ENCODE measurements around the gene GFY.

GFY gene, protein sequence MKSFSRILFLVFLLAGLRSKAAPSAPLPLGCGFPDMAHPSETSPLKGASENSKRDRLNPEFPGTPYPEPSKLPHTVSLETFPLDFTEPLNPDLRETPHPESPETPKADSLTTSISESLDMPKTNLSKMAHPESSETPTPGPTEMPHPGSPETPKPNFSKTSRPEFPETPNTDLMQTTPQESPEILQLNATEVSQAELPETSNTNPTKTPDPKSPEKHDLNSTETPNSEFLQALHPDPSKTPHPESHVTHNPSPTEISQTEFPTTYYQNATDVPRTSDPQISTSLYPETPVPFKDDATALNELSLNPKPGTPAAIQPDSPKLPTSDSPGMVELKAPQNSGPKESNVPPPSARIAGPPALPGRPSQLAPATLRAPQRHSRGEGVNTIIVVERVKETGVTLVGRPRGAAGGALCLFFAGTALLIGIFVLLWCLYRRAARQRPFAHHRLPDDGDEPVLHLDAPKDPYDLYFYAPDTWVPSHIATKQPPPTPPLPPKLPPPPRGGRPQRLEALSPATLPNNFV

DNA sequence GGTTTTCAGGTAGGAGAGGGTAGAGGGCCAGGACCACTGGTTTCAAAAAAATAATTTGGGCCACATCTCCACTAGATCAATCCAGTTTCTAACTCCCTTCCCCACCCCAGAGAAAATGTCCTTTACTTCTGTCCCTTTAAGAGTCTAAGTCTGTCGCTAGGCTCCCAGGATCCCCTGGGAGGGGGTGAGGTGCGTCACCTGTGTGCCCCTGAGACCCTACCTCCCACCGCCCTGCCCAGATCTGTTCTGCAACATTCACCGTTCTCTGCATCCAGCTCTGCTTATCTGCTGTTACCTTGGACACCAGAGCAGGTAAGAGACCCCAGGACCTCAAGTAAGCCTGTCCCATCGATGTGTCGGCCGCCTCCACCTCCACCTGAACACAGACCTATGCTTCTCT, at the start of gene GFY:
GFY (plus strand) TSS at position 211 of the 400 bp plus-strand sequence. CDS start 1,043 bp downstream, outside the sequence.
- DNase-seq = no peak

DNA sequence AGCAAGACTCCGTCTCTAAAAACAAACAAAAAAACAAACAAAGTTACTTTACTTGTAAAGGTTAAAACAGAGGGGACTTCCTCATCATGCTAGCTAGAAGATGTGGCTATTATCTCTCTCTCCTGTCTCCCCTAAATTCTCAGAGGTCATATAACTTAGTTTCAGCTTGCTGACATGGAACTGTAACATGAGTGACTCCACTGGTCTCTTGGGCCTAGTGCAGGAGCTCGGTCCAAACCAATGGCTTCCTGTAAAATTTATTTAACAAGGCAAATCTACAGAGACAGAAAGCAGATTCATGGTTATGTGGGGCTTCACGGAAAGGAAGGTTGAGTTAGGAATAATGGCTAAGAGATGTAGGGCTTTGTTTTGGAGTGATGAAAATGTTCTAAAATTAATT, 46.7 kb upstream of the GFY start:
- no peak for DNase-seq

DNA sequence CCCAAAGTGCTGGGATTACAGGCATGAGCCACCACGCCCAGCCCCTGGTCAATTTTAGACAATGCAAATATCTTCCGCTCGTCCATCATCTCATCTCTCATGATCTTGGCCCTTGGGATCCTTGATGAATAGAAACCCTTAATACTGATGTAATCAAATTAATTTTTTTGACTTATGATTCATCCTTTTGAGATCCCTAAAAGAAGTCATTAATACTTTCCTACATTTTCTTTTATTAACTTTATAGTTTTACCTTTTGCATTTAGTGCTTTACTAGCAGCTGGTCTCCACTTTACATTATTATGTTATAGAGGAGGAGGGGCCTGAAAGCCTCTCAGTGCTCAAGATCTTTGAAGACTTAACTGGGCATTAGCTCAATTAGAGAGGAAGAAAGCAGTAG, 44.8 kb upstream of the GFY start:
- DNase-seq = no peak

DNA sequence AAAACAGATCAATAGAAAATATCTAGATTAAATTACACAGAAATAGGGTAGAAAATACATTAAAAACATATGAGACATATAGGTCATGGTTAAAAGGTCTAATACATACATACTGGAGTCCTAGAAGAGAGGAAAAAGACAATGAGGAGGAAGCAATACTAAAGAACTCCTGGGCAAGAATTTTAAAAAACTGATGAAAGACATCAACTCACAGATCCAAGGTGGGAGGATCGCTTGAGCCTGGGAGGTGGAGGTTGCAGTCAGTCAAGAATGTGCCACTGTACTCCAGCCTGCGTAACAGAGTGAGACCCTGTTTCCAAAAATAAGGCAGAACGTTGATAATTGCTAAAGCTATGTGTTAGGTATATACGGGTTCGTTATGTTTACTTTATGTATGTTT, 42.5 kb upstream of the GFY start:
- no peak for DNase-seq

DNA sequence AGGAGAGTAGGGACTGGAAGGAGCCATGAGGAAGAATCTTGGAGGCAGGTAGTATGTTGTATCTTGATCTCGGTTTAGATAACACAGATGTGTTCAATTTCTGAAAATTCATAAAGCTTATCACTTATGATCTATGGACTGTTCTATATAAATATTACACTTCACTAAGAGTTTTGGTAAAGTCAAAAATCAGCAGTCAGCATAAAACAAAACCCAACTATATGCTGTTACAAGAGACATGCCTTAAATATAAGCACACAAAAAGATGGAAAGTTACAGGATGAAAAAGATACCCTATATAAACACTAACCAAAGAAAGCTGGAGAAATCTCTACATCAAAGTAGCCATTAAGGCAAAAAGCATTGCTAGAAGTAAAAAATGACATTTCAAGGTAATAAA, 41.6 kb upstream of the GFY start:
- DNase-seq = no peak

DNA sequence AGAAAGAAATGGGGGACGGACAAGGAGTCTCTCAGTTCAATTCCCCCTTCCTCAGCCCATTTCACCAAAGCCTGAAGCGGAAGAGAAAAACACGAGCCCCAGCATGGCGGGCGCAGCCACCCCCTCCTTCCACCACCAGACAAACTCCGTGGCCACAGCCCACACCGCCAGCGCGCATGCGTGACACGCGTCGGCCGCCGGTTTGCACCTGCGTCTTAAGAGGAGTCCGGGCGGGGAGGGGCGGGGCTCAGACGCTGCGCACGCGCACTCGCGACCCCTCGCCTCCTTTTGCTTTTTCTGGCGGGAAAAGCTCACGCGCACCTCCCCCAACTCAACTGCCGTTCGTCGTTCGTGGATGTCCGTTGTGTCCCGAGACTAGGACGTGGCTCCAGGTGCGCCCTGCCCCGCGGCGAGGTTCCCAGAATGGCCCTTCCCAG, 37.2 kb upstream of the GFY start, which contains the start of gene KASH5:
KASH5 (plus strand) TSS at position 314 of the 437 bp plus-strand sequence. CDS start 2,635 bp downstream, outside the sequence.
- DNase-seq = peak; percentile 56

DNA sequence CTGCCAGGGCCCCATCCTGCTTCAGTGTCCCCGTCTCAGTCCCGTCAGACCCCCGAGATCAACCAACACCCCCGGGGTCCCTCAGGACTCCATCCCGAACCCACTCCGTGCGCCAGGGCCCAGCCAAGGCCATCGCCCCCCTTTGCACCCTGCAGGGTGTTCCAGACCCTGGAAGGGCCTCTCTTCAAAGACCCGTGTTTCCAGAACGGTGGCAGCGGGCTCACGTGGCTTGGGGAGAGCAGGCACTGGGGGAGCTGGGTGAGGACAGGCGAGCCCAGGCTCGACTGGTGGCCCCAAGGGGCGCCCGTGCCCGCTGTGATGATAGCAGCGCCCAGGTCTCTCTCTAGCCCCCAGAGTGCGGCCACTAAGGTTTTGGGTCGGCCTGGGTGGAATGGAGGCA, 35.8 kb upstream of the GFY start:
- no peak for DNase-seq

DNA sequence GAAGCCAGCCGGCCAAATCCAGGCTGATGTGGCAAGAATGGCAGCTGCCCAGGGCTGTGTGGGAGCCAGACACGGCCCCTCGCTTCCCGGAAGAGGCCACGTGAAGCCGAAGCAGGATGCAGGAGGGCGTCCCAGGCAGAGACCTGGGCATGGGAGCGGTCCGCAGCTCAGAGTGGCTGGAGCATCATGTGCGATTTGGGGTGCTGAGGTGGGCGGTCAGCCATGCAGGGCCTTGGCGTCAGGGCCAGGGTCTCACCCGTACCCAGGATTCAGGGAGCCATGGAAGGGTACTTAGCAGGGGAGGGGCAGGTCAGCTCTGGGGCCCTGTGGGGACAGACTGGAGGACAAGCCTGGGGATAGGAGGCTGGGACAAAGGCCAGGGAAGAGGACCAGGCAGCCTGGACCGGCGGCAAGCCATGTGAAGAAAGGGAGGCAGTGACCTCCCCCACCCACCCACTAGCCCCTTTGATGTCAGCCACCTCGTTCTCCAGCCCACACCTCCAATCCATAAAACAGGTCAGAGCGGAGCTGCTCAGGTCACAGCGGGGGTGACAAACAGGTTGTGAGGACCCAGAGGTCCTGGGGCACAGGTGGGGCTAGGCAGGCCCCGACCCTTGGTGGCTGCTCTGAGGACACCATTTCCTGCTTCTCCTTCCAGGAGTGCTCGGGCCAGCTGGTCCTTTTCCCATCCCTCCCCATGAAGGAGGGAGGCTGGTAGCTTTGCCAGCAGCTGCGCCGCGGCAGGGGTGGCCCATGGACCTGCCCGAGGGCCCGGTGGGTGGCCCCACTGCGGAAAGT, 34.9 kb upstream of the GFY start:
- DNase-seq = no peak

DNA sequence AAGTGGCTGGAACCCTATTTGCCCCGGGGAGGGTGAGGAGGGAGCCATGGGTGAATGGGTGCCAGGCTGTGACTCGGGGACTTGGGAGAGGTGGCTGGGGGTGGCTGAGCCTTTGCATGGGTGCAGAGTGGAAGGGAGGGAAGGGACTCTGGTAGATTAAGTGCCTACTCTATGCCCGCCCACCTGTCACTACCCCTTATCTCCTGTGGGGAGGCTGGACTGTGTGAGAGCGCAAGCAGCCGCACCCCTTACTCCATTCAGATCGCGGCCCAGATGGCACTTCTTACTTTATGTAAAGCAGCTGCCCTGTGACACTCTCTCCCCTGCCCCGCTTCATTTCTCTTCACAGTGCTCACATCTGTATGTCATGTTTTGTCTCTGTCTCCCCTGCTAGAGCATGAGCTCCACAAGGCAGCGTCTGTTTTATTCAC, 34.2 kb upstream of the GFY start:
- DNase-seq = no peak

DNA sequence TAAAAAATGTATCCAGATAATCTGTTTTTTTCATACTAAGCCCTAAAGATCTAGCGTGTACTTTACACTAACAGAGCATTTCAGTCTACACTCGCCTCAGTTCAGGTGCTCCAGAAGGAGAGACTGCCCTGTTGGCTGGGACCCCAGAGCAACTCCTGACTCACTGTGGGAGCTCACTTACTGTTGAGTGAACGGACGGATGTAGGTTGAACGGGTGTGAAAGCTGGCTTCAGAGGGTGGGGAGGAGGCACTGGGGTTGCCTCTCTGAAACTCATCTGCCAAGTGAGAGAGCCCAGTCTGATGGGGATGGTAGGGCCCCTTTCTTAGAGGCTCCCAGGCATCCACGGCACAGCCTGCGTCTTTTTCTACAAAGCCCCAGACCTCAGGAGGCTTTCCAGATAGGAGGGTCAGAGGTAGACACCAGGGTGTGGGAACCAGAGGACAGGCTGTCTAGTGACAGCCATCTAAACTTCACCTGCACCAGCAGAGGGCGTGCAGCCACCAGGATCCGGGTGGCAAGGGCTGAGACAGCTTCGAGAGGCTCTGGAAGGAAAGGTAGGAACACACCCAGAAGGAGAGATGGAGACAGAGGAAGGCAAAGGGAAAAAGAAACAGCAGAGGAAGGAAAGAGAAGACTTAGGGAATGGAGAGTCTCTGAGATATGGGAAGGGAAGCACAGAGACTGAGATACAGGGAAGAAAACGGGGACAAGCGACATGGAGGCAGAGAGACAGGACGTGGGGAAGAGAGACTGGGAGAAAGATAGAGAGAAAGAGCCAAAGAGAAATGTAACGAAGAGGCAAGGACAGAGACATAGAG, 33.4 kb upstream of the GFY start:
- peak; percentile 57 for DNase-seq

DNA sequence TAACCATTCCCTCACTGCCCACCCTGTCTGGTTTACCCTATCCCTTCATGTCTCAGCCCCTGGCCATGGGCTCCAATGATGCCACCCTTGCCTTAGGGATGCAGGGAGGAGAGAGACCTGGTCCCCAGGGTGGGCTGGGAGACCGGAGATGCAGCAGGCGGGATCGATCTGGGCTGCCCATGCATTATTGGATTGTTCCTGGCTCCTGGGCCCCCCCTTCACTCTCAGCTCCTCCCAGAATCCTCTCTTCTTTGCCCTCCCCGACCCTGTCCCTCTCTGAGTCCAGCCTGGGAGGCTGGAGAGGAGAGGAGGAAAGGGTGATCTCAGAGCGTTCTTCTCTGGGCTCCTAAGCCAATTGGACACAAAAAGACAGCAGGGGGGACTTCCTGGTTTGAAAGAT, 31.3 kb upstream of the GFY start:
- DNase-seq = no peak

DNA sequence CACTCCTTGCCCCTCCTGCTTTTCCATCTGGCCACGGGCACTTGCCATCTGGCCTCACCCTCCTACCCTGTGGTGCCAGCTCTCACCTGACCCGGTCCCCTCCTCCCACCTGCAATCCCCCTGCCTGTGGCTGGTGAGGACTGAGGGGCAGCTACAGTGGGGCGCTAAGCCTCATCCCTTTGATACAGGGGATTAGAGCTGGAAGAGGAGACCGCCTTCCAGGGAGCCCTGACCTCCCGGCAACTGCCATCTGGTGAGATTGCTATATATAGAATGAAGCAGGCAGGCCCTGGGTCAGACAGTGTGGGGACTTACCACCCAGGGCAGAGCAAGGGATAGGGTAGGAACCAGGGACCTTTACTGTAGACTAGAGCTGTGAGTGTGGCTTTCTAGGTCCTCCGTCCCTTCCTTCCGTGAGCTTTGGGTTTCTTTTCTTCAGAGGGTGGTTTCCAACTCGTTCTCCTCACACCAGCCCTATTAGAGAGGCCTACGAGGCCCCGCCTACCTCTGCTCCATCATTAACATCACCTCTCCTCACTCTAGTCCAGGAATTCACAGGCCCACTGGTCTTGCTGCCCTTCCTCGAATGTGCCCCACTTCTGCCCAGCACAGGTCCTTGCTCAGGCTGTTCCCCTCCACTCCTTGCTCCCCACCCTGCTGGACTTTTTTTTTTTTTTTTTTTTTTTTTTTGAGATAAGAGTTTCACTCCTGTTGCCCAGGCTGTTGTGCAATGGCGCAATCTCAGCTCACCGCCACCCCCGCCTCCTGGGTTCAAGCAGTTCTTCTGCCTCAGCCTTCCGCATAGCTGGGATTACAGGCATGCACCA, 29.4 kb upstream of the GFY start:
- DNase-seq = no peak

DNA sequence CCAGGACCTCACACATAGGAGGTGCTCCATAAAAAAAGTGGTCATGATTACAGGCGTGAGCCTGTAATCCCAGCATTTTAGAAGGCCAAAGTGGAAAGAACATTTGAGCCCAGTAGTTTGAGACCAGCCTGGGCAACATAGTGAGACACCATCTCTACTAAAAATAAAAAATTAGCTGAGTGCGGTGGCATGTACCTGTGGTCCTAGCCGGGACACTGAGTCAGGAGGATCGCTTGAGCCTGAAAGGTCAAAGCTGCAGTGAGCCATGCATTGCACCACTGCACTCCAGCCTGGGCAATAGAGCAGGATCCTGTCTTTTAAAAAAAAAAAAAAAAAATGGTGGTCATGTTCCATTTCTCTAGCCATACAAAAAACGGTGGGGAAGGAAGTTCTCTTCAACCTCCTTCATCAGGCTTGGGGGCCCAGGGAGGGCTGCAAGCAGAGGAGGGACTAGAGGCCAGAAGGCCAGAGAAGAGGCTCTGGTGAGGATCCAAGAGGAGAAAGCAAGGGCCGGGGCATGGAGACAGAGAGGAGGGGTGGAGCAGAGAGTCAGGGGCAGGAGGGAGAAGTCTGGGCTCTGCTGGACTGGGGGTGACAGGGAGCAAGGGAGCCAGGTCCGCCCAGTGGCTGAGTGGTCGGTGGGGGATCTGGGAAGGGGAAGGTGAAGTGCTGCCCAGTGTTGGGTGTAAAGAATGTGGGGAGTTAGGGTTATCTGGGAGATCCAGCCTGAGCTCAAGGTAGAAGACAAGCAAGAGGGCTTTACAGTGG, 28.3 kb upstream of the GFY start:
- no peak for DNase-seq

DNA sequence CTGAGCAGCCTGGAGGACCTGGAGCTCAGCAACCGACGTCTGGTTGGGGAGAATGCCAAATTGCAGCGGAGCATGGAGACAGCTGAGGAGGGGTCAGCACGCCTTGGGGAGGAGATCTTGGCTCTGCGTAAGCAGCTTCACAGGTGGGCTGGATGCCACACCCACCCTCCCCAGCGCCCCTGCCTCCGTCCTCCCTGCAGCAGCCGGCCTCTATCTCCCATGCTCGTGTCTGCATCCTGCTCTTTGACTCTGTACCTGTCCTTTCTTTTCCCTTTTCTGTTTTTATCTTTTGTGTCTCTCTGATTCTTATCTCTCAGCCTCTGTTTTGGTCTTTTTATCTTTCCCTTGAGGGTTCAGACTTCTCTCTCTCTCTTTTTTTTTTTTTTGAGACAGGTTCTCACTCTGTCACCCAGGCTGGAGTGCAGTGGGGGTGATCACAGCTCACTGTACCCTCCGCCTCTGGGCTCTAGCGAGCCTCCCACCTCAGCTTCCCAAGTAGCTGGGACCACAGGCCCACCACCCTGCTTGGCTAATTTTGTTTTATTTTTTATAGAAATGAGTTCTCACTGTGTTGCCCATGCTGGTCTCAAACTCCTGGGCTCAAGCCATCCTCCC, 27.1 kb upstream of the GFY start:
- no peak for DNase-seq

DNA sequence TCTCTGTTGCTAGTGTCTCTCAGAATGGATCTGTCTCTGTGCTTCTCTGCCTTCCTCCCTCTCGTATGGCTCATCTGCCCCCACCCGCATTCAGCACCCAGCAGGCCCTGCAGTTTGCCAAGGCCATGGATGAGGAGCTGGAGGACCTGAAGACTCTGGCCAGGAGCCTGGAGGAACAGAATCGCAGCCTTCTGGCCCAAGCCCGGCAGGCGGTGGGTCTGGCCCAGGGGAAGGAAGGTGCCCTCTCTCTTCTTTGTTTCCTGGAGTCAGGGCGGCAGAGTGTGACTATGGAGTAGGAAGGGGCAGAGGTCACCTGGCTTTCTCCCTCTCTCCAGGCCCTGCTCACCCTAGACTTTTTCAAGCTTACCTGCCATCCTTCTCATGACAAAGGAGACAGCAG, 26.3 kb upstream of the GFY start:
- DNase-seq = no peak

DNA sequence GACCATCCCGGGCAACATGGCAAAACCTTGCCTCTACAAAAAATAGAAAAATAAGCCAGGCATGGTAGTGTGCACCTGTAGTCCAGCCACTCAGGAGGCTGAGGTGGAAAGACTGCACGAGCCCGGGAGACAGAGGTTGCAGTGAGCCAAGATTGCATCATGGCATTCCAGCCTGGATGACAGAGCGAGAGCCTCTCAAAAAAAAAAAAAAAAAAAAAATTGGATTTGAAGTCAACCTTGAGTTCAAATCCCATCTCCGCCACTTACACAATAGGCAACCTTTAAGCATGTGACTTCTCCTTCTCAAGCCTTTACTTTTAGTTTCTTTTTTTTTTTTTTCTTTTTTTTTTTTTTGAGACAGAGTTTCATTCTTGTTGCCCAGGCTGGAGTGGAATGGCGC, 25.2 kb upstream of the GFY start:
- DNase-seq = no peak

DNA sequence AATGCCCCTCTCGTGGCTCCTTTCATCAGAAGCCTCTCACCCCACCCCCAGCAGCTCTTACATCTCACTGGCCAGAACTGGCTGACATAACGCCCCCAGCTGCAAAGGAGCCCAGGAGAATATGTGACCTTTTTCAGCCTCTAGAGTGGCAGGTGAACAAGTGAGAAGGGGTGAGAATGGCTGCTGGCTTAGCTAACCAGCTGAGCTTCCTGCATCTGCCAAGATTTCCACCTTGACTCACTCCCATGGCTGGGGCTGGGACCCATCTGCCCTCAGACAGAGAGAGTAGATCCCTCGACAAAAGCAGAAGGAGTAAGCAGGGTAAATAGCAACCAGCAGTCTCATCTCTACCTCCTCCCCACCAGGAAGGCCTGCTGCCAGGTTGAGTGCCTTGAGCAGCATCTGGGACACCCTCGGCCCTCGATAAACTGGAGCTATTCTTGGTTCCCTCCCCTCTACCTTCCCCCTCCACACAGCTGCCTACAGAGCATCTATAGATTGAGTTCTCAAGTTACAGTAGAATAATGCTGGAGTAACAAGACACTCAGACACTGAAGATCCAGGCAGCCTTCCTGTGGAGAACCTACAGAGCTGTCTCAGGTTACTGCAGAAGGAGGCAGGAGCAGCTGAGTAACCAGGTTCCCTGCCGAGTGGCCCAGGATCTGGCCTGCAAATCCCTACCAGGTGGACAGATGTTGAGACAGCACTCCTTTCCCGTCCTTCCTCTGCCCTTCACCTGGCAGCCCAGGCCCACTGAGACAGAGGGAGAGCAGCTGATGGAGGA, 21.6 kb upstream of the GFY start:
- DNase-seq = peak; percentile 5

DNA sequence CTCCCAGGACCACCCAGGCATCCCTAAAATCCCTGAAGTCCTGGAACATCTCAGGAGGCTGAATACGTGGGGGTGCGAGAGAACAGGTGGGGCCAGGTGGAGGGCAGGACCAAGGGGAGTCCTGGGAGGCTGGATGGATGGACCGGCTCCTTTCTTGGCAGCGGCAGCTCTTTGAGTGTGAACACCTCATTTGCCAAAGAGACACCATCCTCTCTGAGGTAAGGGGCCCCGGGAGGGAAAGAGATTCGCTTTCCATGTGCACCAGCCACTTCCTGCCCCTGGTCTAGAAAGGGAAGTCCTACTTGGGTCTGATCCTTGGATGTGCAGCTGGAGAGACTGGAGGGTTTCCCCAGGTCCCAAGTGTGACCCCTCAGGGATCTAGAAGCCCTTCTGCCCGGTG, 18.1 kb upstream of the GFY start:
- DNase-seq = no peak

DNA sequence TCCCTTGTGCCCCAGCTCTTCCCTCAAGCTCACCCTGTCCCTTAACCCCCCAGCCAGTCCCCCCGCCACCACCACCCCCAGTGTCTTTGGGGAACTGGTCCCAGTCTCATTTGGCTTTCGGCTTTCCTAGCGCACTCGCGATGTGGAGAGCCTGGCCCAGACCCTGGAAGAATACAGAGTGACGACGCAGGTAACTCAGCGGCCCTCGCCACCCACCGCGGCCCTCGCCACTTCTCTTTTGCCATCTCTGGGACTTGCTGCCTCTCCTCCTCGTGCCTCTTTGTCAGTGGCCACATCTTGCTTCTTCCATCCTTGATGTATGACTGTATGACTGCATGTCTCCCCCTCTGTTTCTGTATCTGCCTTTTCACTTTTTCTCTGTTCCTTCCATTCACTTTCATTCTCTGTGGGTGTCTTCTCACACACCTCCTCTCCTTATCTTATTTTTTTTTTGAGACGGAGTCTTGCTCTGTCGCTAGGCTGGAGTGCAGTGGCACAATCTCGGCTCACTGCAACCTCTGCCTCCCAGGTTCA, 17.6 kb upstream of the GFY start:
- no peak for DNase-seq
